Spleen (tissue), 11 donors: ENCODE data around the gene ITPK1. TPM values are rescaled to one million over a fixed set of nuclear protein-coding genes. Genes with fewer than 3 reads are reported as not detected.

ENCODE experiments used
- DNase-seq: peaks from one replicate; pipeline ENCODE4 v3.0.0-alpha.2; 2020
- H3K27ac ChIP-seq, 8 donors: fragments of 200-600 bp; sonication (generic) in 7 of 8; 1 replicate in 4 of 8; 2 replicates in 4 of 8; pipeline versions ENCODE4 v1.5.0 to v1.8.0; 2016 to 2021; ENCODE audit warnings: inconsistent platforms in 4 of 8, mild to moderate bottlenecking in 4 of 8, moderate library complexity in 1 of 8
- H3K27me3 ChIP-seq, 7 donors: fragments of 200-600 bp; sonication (generic) in 6 of 7; replicated peaks in 1 of 7; 1 replicate in 4 of 7; 2 replicates in 3 of 7; pipeline versions ENCODE4 v1.5.0 to v1.8.0; 2016 to 2021; ENCODE audit warnings: inconsistent platforms in 3 of 7, mild to moderate bottlenecking in 1 of 7
- H3K36me3 ChIP-seq, 6 donors: fragments of 200-600 bp; sonication (generic) in 5 of 6; 1 replicate in 4 of 6; 2 replicates in 2 of 6; pipeline versions ENCODE4 v1.5.0 to v1.8.0; 2016 to 2021; ENCODE audit warnings: inconsistent platforms in 2 of 6
- H3K4me1 ChIP-seq, 6 donors: fragments of 200-600 bp; sonication (generic) in 5 of 6; 1 replicate in 3 of 6; 2 replicates in 3 of 6; pipeline versions ENCODE4 v1.5.0 to v1.8.0; 2016 to 2021; ENCODE audit warnings: inconsistent platforms in 3 of 6
- H3K4me3 ChIP-seq, 8 donors: fragments of 200-600 bp; sonication (generic) in 7 of 8; 1 replicate in 4 of 8; 2 replicates in 4 of 8; pipeline versions ENCODE4 v1.5.0 to v1.8.0; 2016 to 2021; ENCODE audit warnings: inconsistent platforms in 4 of 8, mild to moderate bottlenecking in 4 of 8, moderate library complexity in 2 of 8
- H3K9me3 ChIP-seq, 8 donors: fragments of 200-600 bp; sonication (generic) in 7 of 8; 1 replicate in 4 of 8; 2 replicates in 4 of 8; pipeline versions ENCODE4 v1.5.0 to v1.8.0; 2016 to 2021; ENCODE audit warnings: inconsistent platforms in 4 of 8
- CTCF ChIP-seq, 11 experiments: fragments of 200-600 bp in 7 of 11; fragments of 450-650 bp in 4 of 11; sonication (generic) in 4 of 11; IDR thresholded peaks in 8 of 11; conservative IDR thresholded peaks in 3 of 11; 1 replicate in 7 of 11; 2 replicates in 4 of 11; pipeline versions ENCODE4 v1.4.0 to v1.8.0; 2016 to 2021; ENCODE audit warnings: antibody characterized with exemption in 11 of 11, inconsistent platforms in 4 of 11, mild to moderate bottlenecking in 1 of 11
- POLR2A ChIP-seq, 3 donors: fragments of 450-650 bp; IDR thresholded peaks; one replicate each; pipeline ENCODE4 v1.5.1; 2017; ENCODE audit warnings: antibody characterized with exemption in 3 of 3, mild to moderate bottlenecking in 1 of 3
- POLR2AphosphoS5 ChIP-seq, 3 donors: sonication (generic); formaldehyde crosslinking; IDR thresholded peaks; one replicate each; pipeline ENCODE4 v1.5.1; 2017; ENCODE audit warnings: antibody characterized with exemption in 3 of 3
- WGBS, 5 donors: extraction: QIAGEN DNeasy Blood & Tissue Kit in 3 of 5; methylation state at CpG; one replicate each; pipeline versions ENCODE4 v1.1.5 to v1.1.7; 2013 to 2018; 5-methylcytosine and 5-hydroxymethylcytosine counted together
- intact Hi-C: fragments of 100-400 bp; cut with DNase I; formaldehyde crosslinking; loops from one replicate; pipeline ENCODE4 v1.15.0; 2023; ENCODE audit warnings: low total_unique reads
- polyA plus RNA-seq, 3 donors: library from polyadenylated mRNA; stranded (reverse); fragments of 200-250 nt; gene quantifications; one replicate each; pipeline ENCODE4 v1.2.1, GENCODE V29; 2013
- total RNA-seq, 7 donors: library from RNA; depleted of rRNA in 3 of 7; stranded (reverse); fragments of >200 nt in 3 of 7; fragmentation: NEBNext Ultra II Directional in 4 of 7; extraction: Animal tissue kit (Norgen Biotek cat#: 25700) in 4 of 7; gene quantifications; one replicate each; pipeline versions ENCODE4 v1.1.0 to v1.2.1, GENCODE V29; 2016 to 2021
- donor health status: healthy with polysubstance abuse.
- donor health status: DM: no; HTN: no; CAD: no; lungs with moderate emphysema.
- donor health status: DM: no; HTN: no; CAD: no.
- donor health status: Bipolar disorder and iron deficiency.
- donor health status: healthy.
- donor health status: DM: no; HTN: no; CAD: no.
- donor health status: DM: yes; HTN: yes; CAD: no.

Gene ITPK1
- total and polyA plus RNA-seq, 10 donors, result 22.9 to 123 (median 68.0) TPM

- DNase-seq, result no peak
- no peaks in the 10 kb centered on the region for H3K27me3 ChIP-seq
- H3K36me3 ChIP-seq, result peaks cover 0 to 45% (median 7%) of the 10 kb centered on the region in 6 donors
- no peaks in the 10 kb centered on the region for H3K9me3 ChIP-seq
- peak overlapping the region in 2 of 8 donors; percentile 53 to 58 for H3K27ac ChIP-seq
- peaks cover 18 to 64% (median 43%) of the 10 kb centered on the region in 6 donors for H3K4me1 ChIP-seq
- TF ChIP-seq POLR2A (IDR thresholded peaks at IDR 0.05), result no peak
- TF ChIP-seq CTCF (IDR thresholded peaks at IDR 0.05 in 8 of 11, conservative IDR thresholded peaks at IDR 0.05 in 3 of 11), result peak in 1 of 11 experiments; percentile 6
- TF ChIP-seq POLR2AphosphoS5 (IDR thresholded peaks at IDR 0.05), result peak; percentile 72 to 84 (median 78)
- intact Hi-C loops, result no loop called here
- no peak overlapping the region for H3K4me3 ChIP-seq
- WGBS, 5 donors, result 48 to 85% (median 62%) methylated on average over 12 of the region's 12 CpGs
Observed at GRCh38 chr14:93049867-93050331, 65.8 kb downstream of the ITPK1 start.

- H3K9me3 ChIP-seq, result no peaks in the 10 kb centered on the region
- H3K36me3 ChIP-seq, result peaks cover 0 to 39% (median 7%) of the 10 kb centered on the region in 6 donors
- peak overlapping the region in 2 of 8 donors; percentile 53 to 58 for H3K27ac ChIP-seq
- DNase-seq, result no peak
- no peak for TF ChIP-seq POLR2A (IDR thresholded peaks at IDR 0.05)
- TF ChIP-seq POLR2AphosphoS5 (IDR thresholded peaks at IDR 0.05), result no peak
- TF ChIP-seq CTCF (IDR thresholded peaks at IDR 0.05 in 8 of 11, conservative IDR thresholded peaks at IDR 0.05 in 3 of 11), result no peak
- no peak overlapping the region for H3K4me3 ChIP-seq
- peaks cover 24 to 67% (median 49%) of the 10 kb centered on the region in 6 donors for H3K4me1 ChIP-seq
- intact Hi-C loops, result no loop called here
- no peaks in the 10 kb centered on the region for H3K27me3 ChIP-seq
- 83 to 92% (median 88%) methylated on average over 4 of the region's 4 CpGs for WGBS, 5 donors
Observed at GRCh38 chr14:93049315-93049714, 66.4 kb downstream of the ITPK1 start.

GRCh38 chr14:93048843-93049242 is 66.9 kb downstream of the ITPK1 start:
- Histone ChIP-seq H3K27ac (peak overlapping the region in 2 of 8 donors; percentile 53 to 58), H3K27me3 (no peaks in the 10 kb centered on the region)
- TF ChIP-seq CTCF (IDR thresholded peaks at IDR 0.05 in 8 of 11, conservative IDR thresholded peaks at IDR 0.05 in 3 of 11), result no peak
- TF ChIP-seq POLR2AphosphoS5 (IDR thresholded peaks at IDR 0.05), result no peak
- no peak for TF ChIP-seq POLR2A (IDR thresholded peaks at IDR 0.05)

GRCh38 chr14:93047661-93048060 is 68.1 kb downstream of the ITPK1 start:
- Histone ChIP-seq H3K27ac (no peak overlapping the region), H3K4me1 (peaks cover 36 to 83% (median 64%) of the 10 kb centered on the region in 6 donors), H3K36me3 (peaks cover 0 to 34% (median 7%) of the 10 kb centered on the region in 6 donors), H3K4me3 (no peak overlapping the region), H3K27me3 (no peaks in the 10 kb centered on the region), H3K9me3 (no peaks in the 10 kb centered on the region)
- no peak for DNase-seq
- intact Hi-C loops, result no loop called here
- no peak for TF ChIP-seq POLR2A (IDR thresholded peaks at IDR 0.05)
- no peak for TF ChIP-seq POLR2AphosphoS5 (IDR thresholded peaks at IDR 0.05)
- TF ChIP-seq CTCF (IDR thresholded peaks at IDR 0.05 in 8 of 11, conservative IDR thresholded peaks at IDR 0.05 in 3 of 11), result no peak
- WGBS, 5 donors, result 35 to 77% (median 56%) methylated on average over 1 to 2 of the region's 2 CpGs

More at GRCh38 chr14:93048843-93049242, 66.9 kb downstream of the ITPK1 start:
- Histone ChIP-seq H3K36me3 (peaks cover 0 to 34% (median 7%) of the 10 kb centered on the region in 6 donors), H3K4me3 (no peak overlapping the region), H3K4me1 (peaks cover 27 to 71% (median 54%) of the 10 kb centered on the region in 6 donors), H3K9me3 (no peaks in the 10 kb centered on the region)
- intact Hi-C loops, result no loop called here
- DNase-seq, result no peak
- 90 to 98% (median 94%) methylated on average over 2 of the region's 2 CpGs for WGBS, 5 donors
